LHCN-M2 (cell line): Measurements from ENCODE around the gene CCDC117. TPM values are rescaled to one million over a fixed set of nuclear protein-coding genes. Genes with fewer than 3 reads are reported as not detected.
"Not testable (repeated sequence)": the region's sequence is repeated elsewhere in the genome, so short reads cannot be mapped to it uniquely, and the experiment has no call there.

ENCODE experiments used
- DNase-seq: peaks from one replicate; pipeline ENCODE4 v3.0.0-alpha.2; 2012; ENCODE audit warnings: low read depth
- total RNA-seq: library from RNA; depleted of rRNA; stranded (reverse); fragments of >200 nt; gene quantifications from 2 replicates; pipeline ENCODE4 v1.2.3, GENCODE V29; 2014

The CCDC117 gene
- total RNA-seq, 1 experiment from 2014 or later = 18.3 TPM

DNA sequence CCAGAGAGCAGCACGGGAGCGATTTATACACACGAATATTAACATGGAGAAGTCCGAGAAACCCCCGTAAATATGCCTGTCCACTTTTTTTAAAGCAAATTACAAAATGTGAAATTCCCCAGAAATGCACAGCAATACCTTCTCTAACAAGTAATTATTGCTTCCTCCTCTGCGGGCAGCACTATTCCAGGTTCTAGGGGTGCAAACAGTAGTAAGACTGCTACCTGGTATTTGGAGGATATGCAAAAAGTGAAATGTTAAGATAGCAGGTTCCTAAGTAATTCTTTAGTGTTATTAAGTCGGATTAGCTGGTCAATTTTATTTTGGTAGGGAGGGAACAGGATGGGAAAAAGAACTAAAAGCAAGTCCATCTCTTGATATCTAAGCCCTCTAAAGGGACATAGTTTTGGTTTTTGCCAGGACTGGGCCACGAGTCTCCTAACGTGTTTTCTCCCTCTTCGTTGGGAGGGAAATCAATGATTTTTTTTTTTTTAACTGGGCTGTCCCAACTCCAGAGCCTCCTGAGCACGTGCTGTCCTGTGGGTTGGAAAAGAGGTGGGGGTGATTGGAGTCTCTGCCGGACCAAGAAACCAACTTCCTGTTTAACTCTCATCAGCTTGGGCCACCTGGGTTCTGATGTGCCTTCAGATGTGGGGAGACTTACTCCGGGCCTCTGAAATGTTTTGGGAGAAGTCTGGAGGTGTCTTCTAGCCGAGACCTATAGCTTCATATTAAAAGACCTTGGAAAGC, 29.5 kb downstream of the CCDC117 start:
- no peak for DNase-seq

- no peak for DNase-seq
Observed at GRCh38 chr22:28802595-28803123, 30.2 kb downstream of the CCDC117 start.

DNA sequence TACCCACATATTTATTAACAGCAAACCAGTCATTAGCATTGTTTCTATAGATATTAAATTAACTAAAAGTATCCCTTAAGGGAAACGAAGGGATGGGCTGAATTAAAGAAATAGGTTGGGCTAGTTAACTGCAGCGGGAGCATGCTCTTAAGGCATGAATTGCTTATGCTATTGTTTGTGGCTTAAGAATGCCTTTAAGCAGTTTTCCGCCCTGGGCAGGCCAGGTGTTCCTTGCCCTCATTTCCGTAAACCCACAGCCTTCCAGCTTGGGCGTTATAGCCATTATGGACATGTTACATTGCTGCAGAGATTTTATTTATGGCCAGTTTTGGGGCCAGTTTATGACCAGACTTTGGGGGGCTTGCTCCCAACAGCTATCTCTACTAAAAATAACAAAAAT, 32.9 kb downstream of the CCDC117 start:
- DNase-seq = not testable (repeated sequence)

- DNase-seq = no peak
Observed at GRCh38 chr22:28808716-28809355, 36.3 kb downstream of the CCDC117 start.

DNA sequence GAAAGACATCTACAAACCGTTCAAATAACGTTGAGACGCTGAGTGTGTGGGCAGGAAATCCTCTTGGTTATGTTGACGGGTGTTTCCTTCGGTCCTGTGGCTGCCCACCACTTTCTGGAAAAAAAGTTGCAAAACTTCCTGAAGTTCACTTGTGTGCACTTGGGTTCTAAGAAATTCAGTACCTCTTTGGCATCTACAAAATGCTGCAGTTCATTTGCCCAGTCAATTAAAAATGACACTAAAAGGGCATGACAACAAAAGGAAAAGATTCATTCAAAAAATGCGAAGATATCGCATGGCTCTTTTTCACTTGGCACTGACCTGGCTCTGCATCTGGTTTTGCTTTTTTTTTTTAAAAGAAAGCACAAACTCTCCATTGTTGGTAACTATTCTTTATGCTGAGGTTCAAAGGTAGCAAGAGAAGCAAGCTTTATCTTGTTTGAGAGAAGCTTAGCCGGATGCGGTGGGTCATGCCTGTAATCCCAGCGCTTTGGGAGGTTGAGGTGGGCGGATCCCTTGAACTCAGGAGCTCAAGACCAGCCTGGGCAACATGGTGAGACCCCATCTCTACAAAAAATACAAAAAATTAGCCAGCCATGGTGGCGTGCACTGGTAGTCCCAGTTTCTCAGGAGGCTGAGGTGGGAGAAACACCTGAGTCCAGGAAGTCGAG, 38.5 kb downstream of the CCDC117 start:
- no peak for DNase-seq

DNA sequence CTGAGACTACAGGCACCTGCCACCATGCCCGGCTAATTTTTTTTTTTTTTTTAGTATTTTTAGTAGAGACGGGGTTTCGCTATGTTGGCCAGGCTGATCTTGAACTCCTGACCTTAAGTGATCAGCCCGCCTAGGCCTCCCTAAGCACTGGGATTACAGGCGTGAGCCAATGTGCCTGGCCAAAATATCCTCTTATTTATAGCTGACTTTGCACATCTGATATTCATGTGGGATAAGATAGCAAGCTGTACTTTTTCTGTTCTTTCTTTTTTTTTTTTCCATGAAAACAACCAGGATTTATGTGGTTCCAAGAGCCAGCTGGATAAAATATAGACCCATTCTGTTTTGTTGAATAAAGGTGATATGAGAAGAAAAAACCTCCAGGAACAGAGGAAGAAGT, 40.0 kb downstream of the CCDC117 start:
- no peak for DNase-seq

DNA sequence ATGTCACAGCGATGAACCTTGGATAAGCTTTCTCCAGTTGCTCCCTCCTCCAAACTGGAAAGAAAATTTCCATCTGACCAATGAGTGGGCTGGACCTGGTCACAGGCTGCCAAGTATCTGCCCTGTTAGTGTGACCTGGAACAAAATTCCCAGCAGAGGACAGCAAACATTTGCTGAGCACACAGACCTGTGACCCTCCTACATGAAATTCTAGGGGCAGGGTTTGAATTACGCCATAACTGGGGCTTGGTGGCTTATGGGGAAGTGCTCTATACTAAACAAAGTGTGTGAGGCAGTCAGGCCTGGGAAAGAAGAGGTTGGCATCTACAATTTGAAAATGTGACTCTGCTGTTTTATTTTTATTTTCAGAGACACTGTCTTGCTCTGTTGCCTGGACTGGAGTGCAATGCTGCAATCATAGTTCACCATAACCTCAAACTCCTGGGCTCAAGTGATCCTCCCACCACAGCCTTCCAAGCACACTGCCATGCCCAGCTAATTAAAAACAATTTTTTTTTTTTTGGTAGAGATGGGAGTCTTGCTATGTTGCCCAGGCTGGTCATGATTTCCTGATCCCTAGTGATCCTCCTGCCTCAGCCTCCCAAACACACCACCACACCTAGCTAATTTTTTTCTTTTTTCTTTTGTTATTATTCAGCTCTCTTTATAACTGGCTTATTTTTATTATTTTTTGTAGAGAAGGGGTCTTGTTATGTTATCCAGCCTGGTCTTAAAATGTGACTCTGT, 41.5 kb downstream of the CCDC117 start:
- no peak for DNase-seq

DNA sequence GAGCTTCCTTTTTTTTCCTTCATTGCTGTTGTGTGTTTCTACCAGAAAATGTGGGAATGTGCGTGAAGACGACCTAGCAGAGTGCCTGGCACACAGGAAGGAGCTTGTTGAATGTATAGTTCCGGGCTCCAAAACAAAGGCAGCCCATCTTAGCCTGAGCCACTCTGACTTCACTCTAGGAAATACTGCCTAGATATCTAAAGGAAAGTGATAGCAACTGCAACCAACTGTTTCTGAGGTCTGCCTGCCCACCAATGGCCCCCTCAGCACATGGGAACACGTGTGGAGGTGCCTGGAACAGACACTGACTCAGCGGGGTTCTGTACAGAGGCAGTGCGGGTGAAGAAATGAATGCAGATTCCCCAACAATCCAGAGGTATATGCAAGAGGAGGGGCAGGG, 42.6 kb downstream of the CCDC117 start:
- DNase-seq = no peak

DNA sequence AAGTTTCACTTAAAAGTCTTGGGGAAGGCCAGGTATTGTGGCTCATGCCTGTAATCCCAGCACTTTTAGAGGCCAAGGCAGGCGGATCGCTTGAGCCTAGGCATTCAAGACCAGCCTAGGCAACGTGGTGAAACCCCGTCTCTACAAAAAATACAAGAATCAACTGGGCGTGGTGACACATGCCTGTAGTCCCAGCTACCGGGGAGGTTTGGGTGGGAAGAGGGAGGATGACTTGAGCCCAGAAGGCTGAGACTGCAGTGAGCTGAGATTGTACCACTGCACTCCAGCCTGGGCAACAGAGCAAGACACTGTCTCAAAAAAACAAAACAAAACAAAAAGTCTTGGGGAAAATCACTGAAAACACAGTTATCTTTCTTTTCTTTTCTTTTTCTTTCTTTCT, 43.2 kb downstream of the CCDC117 start:
- DNase-seq = no peak

GRCh38 chr22:28817064-28817463, 44.6 kb downstream of the CCDC117 start:
- DNase-seq = no peak

GRCh38 chr22:28817919-28818859, 45.7 kb downstream of the CCDC117 start:
- DNase-seq = no peak

- DNase-seq = no peak
Observed at GRCh38 chr22:28819253-28820096, 47.0 kb downstream of the CCDC117 start.

- no peak for DNase-seq
Observed at GRCh38 chr22:28820885-28821284, 48.4 kb downstream of the CCDC117 start.

DNA sequence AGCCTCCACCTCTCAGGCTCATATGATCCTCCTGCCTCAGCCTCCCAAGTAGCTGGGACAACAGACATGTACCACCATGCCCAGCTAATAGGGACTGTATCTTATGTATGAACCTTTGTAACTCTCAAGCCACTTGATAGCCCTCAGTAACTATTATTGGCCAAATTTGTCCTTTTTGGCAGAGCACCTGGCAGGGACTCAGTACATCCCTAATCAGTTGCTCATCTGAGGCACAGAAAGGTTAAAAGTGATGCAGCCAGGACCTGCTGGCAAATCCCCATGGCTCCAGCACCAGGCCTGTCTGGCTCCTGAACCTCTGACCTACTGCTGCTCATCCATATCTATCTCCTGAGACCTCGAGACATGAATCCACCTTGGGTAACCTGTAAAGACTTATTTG, 49.0 kb downstream of the CCDC117 start:
- DNase-seq = no peak

DNA sequence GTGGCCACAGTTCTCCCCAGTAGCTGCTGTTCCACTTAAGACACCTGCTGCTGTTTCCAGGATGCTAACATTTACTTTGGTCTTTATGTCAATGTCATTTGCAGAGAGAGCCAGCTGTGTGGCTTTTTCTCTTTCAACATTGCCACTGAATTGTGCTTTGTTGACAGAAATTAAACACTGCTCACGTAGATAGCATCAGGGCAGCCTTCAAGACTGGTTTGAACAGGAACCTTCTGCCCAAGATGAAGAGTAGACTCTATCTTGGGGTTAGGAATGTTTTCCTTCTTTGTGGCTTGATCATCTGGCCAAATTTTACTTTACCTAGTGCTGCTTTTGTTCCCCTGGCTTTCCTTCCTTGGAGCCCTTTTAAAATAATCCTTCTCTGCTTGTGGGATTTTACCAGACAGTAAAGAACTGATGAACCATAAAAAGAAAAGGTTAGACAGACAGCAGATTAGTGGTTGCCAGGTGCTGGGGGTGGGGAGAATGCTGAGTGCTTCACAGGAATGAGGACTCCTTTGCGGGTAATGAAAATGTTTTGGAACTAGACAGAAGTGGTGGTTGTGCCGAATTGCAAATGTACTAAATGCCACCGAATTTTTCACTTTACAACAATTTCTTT, 50.5 kb downstream of the CCDC117 start:
- no peak for DNase-seq

- not testable (repeated sequence) for DNase-seq
Observed at GRCh38 chr22:28824455-28824854, 52.0 kb downstream of the CCDC117 start.

DNA sequence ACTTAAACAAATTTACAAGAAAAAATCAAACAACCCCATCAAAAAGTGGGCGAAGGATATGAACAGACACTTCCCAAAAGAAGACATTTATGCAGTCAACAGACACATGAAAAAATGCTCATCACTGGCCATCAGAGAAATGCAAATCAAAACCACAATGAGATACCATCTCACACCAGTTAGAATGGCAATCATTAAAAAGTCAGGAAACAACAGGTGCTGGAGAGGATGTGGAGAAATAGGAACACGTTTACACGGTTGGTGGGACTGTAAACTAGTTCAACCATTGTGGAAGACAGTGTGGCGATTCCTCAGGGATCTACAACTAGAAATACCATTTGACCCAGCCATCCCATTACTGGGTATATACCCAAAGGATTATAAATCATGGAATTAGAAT, 53.9 kb downstream of the CCDC117 start:
- not testable (repeated sequence) for DNase-seq

DNA sequence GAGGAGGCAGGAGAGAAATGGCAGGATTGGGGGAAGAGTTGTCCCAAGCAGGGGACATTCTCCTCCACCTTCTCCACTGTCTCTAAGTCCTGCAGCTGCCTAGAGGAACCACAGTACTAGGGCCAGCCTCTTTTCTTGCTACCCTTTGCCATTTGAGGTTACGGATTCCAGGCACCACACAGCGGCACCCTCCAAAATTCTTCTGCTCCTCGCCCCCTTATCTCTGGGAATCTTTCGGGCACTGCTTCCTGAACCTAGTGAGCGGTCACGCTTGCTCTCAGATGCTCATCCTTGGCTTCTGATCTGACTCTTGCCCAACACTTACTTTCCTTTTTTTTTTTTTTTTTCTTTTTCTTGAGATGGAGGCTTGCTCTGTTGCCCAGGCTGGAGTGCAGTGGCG, 54.4 kb downstream of the CCDC117 start:
- no peak for DNase-seq
